Nephron (organoid): ENCODE results near the gene SPSB3.

Experiments
- H3K27ac Mint-ChIP-seq, 3 experiments: 2 replicates each; pipeline ENCODE4 v1.8.0; 2020; ENCODE audit warnings: mixed read lengths in 3 of 3, mild to moderate bottlenecking in 2 of 3, moderate library complexity in 1 of 3
- H3K27me3 Mint-ChIP-seq: 2 replicates; pipeline ENCODE4 v1.8.0; 2021; ENCODE audit warnings: low read depth, mild to moderate bottlenecking, moderate library complexity, mixed read lengths
- H3K36me3 Mint-ChIP-seq: 2 replicates; pipeline ENCODE4 v1.8.0; 2020; ENCODE audit warnings: low read depth, mixed read lengths
- H3K4me1 Mint-ChIP-seq: 2 replicates; pipeline ENCODE4 v1.8.0; 2020; ENCODE audit warnings: mixed read lengths
- H3K4me3 Mint-ChIP-seq, 3 experiments: 2 replicates each; pipeline ENCODE4 v1.8.0; 2020; ENCODE audit warnings: mild to moderate bottlenecking in 3 of 3, mixed read lengths in 3 of 3, moderate library complexity in 2 of 3
- H3K9me3 Mint-ChIP-seq: 2 replicates; pipeline ENCODE4 v1.8.0; 2020; ENCODE audit warnings: mixed read lengths
- TF ChIP-seq, protein P1 (sequence below), 3 experiments: fragments of 200-600 bp; sonication (generic); IDR thresholded peaks; one replicate each; pipeline ENCODE4 v1.5.0; 2021; ENCODE audit warnings: antibody characterized with exemption in 3 of 3; ENCODE audit not compliant: unreplicated experiment in 3 of 3

SPSB3 gene

DNA sequence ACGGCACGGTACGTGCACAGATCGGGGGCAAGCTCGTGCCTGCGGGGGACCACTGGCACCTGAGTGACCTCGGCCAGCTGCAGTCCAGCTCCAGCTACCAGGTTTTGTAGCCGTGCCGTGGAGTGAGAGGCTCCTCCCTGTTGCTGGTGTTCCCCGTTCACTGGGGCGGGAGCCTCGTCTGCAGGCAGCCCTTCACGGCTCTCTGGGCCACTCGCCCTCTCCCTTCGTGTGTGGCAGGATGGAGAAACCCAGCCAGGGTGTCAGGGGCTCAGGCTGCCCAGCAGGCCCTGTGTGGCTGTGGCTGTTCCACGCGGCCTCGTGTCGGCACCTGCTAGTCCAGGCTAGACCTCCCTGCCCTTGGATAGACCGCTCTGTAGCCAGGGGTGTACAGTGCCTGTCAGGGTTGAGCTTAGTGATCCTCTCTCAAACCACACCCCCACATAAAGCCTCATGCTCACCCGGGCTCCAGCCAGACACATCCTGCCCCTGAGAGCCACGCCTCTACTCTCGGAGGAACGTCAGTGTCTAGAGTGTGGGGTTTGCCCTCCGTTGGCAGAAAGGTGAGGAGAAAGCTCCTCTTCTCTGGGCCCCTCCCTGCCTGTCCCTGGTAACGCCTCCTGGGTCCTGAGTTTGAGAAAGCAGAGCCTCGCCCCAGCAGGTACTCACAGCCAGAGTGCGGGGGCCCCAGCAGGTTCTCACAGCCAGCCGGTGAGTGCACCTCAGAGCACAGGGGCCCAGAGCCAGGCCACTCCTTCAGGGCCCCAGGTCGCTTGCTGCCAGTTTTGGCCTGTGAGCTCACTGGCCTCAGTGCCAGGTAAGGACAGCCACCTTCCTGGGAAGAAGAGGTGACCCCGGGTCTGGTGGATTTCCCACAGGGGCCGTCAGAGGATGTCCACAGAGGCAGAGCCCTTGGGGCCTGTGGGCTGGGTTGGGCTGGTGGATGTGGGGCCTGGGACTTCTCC, 38.7 kb downstream of the SPSB3 start:
- Mint-ChIP-seq H3K9me3 (no peaks in the 10 kb centered on the region), H3K4me1 (no peaks in the 10 kb centered on the region), H3K27ac (no peak overlapping the region), H3K36me3 (peaks cover 8% of the 10 kb centered on the region), H3K4me3 (no peak overlapping the region), H3K27me3 (no peaks in the 10 kb centered on the region)
- TF ChIP-seq, protein P1, sequence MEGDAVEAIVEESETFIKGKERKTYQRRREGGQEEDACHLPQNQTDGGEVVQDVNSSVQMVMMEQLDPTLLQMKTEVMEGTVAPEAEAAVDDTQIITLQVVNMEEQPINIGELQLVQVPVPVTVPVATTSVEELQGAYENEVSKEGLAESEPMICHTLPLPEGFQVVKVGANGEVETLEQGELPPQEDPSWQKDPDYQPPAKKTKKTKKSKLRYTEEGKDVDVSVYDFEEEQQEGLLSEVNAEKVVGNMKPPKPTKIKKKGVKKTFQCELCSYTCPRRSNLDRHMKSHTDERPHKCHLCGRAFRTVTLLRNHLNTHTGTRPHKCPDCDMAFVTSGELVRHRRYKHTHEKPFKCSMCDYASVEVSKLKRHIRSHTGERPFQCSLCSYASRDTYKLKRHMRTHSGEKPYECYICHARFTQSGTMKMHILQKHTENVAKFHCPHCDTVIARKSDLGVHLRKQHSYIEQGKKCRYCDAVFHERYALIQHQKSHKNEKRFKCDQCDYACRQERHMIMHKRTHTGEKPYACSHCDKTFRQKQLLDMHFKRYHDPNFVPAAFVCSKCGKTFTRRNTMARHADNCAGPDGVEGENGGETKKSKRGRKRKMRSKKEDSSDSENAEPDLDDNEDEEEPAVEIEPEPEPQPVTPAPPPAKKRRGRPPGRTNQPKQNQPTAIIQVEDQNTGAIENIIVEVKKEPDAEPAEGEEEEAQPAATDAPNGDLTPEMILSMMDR (IDR thresholded peaks at IDR 0.05; ENCODE audit: unreplicated experiment in 3 of 3) = no peak

DNA sequence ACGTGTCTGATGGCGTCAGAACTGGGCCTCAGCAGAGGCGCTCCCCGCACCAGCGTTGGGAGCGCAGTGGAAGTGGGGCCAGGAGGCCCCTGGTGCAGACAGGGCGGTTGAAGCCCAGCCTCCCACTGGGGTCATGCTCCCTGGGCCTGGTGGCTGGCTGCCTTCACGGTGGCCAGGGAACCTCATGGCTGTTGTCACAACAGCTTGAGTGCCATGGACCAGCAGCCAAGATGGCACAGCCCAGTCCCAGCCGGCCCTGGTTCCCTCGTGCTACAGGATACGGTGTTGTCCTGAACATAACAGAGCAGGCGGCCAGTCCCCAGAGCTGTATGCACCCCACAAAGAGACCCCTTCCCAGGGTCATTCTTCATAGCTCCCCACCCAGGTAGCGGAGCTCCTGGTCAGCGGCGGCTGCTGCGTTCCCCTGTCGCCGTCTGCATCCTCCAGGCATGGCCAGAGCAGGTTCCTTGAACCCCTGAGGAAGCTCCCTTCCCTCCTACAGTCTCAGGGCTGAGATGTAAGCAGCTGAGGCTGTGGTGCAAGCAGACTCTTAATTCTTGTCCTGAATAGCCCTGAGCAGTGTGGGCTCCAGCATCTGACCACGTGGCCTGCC, 40.7 kb downstream of the SPSB3 start:
- H3K9me3 Mint-ChIP-seq = no peaks in the 10 kb centered on the region
- peaks cover 4% of the 10 kb centered on the region for H3K36me3 Mint-ChIP-seq
- H3K27me3 Mint-ChIP-seq = no peaks in the 10 kb centered on the region
- H3K27ac Mint-ChIP-seq = no peak overlapping the region
- TF ChIP-seq, protein P1 (IDR thresholded peaks at IDR 0.05; ENCODE audit: unreplicated experiment in 3 of 3) = no peak
- no peak overlapping the region for H3K4me3 Mint-ChIP-seq
- no peaks in the 10 kb centered on the region for H3K4me1 Mint-ChIP-seq

DNA sequence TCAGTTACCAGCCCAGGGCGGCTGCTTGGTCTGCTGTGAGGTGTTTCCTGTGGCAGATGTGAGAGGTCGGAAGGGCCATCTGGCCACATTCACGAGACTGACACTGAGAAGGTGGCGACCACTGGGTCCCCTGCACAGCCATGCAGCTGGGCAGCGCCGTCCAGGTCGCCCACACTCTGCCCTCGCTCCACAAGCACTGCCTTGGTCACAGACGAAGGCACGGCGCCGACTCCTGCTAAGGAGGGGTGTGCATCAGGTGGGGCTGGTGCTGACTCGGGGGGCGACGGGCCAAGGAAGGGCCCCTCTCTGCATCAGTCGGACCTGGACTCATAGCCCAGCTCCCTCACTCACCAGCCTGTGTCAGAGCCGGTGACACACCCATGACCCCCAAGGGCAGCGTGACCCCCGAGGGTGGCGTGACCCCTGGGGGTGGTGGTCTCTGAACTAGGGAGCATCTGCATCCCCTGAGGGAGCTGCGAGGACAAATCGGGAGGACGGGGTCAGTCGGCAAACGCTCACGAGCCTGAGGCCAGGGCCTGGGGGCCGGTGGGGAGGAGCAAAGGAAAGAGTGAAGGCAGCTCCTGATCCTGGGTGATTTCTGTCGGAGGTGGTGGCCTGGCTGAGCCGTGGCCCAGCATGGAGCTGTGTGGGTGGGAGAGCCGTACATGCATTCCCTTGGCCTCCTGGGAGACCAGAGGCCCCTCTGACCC, 41.4 kb downstream of the SPSB3 start:
- no peaks in the 10 kb centered on the region for H3K9me3 Mint-ChIP-seq
- H3K27ac Mint-ChIP-seq = no peak overlapping the region
- TF ChIP-seq, protein P1 (IDR thresholded peaks at IDR 0.05; ENCODE audit: unreplicated experiment in 3 of 3) = no peak
- peaks cover 4% of the 10 kb centered on the region for H3K36me3 Mint-ChIP-seq
- no peaks in the 10 kb centered on the region for H3K27me3 Mint-ChIP-seq
- H3K4me3 Mint-ChIP-seq = no peak overlapping the region
- no peaks in the 10 kb centered on the region for H3K4me1 Mint-ChIP-seq

DNA sequence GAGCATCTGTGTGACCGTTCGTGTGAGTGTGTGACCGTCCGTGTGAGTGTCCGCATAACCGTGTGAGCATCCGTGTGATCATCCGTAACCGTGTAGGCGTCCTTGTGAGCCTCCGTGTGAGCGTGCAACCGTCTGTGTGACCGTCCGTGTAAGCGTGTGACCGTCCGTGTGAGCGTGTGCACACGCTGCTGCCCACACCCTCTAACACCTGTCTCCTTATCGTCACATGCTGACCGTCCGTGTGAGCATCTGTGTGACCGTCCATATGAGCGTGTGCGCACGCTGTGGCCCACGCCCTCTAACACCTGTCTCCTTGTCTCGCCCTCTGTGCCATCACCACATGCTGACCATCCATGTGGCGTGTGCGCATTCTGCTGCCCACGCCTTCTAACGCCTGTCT, 42.1 kb downstream of the SPSB3 start:
- H3K27me3 Mint-ChIP-seq = no peaks in the 10 kb centered on the region
- H3K36me3 Mint-ChIP-seq = peaks cover 4% of the 10 kb centered on the region
- TF ChIP-seq, protein P1 (IDR thresholded peaks at IDR 0.05; ENCODE audit: unreplicated experiment in 3 of 3) = no peak
- no peaks in the 10 kb centered on the region for H3K9me3 Mint-ChIP-seq
- H3K4me1 Mint-ChIP-seq = no peaks in the 10 kb centered on the region
- H3K27ac Mint-ChIP-seq = no peak overlapping the region
- no peak overlapping the region for H3K4me3 Mint-ChIP-seq

DNA sequence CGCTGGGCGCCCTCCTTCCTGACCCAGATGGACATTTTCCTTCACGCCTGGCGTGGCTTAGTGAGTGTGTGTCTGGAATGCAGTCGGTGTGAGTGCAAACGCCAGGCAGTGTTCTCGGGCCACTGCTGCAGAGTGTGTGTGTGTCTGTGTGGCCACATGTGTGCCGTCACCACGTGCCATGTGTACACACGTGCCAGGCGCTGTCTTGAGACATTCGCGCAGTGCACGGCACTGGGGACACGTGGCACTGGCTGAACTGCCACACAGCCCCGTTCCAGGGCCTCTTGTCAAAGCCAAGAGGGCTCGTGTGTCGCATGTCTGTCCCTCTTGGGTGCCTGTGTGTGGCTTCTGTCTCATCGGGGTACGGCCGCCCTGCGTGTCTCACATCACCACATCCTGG, 47.6 kb downstream of the SPSB3 start:
- no peaks in the 10 kb centered on the region for H3K4me1 Mint-ChIP-seq
- H3K9me3 Mint-ChIP-seq = no peaks in the 10 kb centered on the region
- no peak overlapping the region for H3K4me3 Mint-ChIP-seq
- H3K36me3 Mint-ChIP-seq = peaks cover 14% of the 10 kb centered on the region
- TF ChIP-seq, protein P1 (IDR thresholded peaks at IDR 0.05; ENCODE audit: unreplicated experiment in 3 of 3) = no peak
- H3K27me3 Mint-ChIP-seq = no peaks in the 10 kb centered on the region
- no peak overlapping the region for H3K27ac Mint-ChIP-seq
